Pulmonary artery endothelial cell (primary cell): Measurements from ENCODE around the gene GLIPR1. TPM values are rescaled to one million over a fixed set of nuclear protein-coding genes. Genes with fewer than 3 reads are reported as not detected.
A peak's percentile ranks its signal among the peaks of the same experiment; 100 is the strongest.
"Not testable (repeated sequence)": the region's sequence is repeated elsewhere in the genome, so short reads cannot be mapped to it uniquely, and the experiment has no call there.

ENCODE experiments used
- DNase-seq: peaks from one replicate; pipeline ENCODE4 v3.0.0-alpha.2; 2011; ENCODE audit warnings: low read depth, low spot score
- total RNA-seq: library from RNA; depleted of rRNA; stranded (reverse); fragments of >200 nt; gene quantifications from 2 replicates; pipeline ENCODE4 v1.2.3, GENCODE V29; 2014

GLIPR1 gene
- 79.3 and 96.8 TPM in 2 replicates for total RNA-seq

DNA sequence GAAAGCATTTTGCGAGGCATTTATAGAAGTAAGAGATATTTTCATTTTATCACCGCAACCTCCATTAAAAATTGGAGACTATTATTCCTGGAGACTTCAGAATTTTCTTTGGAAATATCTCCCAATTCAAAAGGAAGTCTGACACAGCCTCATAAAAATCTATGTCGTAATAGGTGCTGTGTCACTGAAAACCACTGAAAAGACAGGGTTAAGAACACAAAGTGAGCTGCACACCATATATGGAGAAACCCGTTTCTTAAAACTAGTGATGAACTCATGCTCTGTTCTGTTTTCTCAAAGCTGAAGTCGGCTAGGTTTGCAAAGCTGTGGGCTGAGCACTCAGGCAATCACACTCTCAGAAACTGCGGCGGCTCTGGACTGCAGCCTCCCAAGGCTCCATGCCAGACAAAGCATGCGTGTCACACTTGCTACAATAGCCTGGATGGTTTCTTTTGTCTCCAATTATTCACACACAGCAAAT is at the start of gene GLIPR1:
TSS of gene GLIPR1 (plus strand) at position 287 of the 481 bp plus-strand sequence. CDS start at position 413, 126 bp downstream.
- peak; percentile 85 for DNase-seq

DNA sequence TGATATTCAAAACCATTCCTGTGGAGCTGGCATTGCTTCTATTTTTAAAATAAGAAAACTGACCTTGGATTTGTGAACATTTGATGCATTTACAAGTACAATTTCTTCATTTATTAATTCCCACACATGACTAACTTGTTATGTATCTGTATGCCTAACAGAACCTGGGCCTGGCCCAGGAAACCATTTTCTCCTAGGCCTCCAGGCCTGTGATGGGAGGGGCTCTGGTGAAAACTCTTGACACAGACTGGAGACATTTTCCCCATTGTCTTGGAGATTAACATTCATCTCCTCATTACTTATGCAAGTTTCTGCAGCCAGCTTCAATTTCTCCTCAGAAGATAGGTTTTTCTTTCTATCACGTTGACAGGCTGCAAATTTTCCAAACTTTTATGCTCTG is 47.6 kb upstream of the GLIPR1 start:
- no peak for DNase-seq

DNA sequence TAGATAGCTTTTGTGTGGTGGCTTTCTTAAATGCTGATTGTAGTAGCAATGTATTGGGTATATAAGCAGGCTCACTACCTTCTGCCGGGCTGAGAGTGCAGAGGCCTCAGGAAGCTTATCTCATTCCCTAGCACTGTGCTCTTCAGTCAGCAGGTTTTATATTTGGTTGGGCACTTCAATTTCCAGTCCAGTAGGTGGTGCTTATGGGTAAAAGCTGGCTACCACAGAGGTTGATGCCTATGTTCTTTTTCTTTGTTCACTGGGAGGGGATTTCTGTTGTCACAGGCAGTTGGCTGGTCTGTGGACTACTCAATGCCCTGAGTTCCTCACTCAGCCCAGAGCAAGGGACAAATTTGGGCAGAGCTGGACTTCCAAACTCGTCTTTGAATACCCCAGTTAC is 43.0 kb upstream of the GLIPR1 start:
- peak; percentile 20 for DNase-seq

DNA sequence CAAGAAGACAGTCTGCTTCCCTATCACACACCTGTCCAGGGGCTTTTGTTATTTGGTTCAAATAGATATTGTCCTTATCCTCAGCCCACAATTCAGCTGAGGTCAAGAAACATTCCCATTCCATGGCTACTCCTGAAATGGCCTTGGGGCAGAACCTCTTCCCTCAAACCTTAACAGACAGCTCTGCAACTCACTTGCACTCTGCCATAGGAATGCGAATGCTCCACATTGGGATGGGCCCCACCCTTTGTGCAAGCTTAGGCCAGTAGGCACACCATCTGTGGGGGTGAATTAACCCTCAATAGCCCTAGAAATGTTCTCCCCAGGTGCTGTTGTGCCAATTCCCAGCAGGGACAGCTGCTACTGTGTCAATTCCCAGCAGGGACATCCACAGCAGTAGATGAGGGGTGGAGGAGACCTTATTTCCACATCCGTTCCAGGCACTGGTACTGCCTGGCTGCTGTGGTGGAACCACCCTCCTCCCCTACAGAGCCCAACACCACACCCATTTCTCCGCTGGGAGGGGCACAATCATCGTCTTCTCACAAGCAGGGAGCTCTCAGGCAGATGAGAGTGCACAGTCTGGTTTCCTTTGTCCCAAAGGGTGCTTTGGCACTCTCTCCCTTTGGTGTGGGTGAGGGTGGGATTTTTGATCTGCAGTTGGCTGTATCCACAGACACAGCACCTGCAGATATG is 42.3 kb upstream of the GLIPR1 start:
- no peak for DNase-seq

DNA sequence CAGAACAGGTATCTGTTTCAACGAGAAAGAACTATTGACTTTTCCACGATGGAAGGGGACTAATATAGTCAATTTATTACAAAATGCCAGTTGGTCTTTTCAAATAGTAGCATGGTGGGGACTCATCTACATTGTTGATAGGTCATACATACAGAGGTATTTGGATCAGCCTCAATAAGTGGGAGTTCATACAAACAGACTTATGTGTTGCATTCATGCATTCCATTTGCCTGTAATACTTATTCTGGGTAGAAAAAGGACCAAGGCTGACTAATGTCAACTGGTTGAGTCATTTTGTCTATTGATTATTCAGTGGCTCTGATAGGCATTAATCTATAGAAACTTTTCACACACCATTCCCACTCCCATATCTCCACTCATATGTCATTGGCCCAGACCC is 41.5 kb upstream of the GLIPR1 start:
- DNase-seq: no peak

DNA sequence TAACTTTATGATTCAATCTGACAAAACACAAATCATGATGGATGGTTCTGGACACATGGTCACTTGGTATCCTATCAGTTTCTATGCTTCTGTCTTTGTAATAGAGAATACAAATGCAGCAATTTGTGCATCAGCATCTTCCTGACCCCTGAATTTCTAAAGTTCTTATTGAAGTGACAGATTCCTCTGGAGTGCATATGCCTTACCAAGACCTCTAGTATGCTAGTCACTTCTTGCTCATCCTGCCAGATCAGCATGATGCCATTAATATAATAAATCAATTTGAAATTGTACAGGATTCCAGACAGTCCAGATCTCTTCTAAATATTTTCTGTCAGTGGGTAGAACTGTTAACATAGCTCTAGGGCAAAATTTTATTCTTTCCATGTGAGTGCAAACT is 40.6 kb upstream of the GLIPR1 start:
- no peak for DNase-seq

DNA sequence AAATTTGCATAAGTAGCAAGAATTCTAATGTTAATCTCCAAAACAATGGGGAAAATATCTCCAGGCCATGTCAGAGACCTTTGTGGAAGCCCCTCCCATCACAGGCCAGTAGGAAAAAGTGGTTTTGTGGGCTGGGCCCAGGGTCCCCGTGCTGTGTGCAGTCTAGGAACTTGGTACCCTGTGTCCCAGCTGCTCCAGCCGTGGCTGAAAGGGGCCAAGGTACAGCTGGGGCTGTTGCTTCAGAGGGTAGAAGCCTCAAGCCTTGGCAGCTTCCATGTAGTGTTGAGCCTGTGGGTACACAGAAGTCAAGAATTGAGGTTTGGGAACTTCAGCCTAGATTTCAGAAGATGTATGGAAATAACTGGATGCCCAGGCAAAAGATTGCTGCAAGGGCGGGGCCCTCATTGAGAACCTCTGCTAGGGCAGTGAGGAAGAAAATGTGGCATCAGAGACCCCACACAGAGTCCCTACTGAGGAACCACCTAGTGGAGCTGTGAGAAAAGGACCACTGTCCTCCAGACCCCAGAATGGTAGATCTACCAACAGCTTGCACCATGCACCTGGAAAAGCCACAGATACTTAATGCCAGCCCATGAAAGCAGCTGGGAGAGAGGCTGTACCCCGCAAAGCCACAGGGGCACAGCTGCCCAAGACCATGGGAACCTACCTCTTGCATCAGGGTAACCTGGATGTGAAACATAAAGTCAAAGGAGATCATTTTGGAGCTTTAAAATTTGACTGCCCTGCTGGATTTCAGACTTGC is 38.7 kb upstream of the GLIPR1 start:
- DNase-seq: not testable (repeated sequence)

DNA sequence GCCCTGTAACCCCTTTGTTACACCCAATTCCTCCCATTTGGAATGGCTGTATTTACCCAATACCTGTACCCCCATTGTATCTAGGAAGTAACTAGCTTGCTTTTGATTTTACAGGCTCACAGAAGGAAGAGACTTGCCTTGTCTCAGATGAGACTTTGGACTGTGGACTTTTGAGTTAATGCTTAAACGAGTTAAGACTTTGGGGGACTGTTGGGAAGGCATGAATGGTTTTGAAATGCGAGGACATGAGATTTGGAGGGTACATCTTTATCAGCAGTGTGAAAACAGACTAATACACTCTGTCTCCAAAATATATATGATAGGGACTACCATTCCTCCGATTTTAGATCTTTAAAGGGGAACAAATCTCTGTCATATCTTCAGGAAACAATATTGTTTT is 38.1 kb upstream of the GLIPR1 start:
- DNase-seq: not testable (repeated sequence)

DNA sequence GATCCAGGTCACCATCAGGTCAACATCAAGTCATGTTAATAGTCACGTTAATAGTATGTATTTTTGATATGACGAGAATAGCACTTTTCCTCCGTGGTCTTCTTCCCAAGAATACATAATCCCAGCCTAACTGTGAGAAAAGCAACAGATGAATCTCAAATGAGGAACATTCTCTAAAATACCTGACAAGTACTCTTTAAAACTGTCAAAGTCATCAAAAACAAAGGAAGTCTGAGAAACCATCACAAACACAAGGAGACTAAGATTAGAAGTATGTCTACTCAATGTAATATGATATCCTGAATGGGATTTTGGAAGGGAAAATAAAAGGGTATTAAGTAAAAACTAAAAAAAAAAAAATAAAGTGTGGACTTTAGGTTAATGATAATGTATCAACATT is 36.8 kb upstream of the GLIPR1 start:
- no peak for DNase-seq

DNA sequence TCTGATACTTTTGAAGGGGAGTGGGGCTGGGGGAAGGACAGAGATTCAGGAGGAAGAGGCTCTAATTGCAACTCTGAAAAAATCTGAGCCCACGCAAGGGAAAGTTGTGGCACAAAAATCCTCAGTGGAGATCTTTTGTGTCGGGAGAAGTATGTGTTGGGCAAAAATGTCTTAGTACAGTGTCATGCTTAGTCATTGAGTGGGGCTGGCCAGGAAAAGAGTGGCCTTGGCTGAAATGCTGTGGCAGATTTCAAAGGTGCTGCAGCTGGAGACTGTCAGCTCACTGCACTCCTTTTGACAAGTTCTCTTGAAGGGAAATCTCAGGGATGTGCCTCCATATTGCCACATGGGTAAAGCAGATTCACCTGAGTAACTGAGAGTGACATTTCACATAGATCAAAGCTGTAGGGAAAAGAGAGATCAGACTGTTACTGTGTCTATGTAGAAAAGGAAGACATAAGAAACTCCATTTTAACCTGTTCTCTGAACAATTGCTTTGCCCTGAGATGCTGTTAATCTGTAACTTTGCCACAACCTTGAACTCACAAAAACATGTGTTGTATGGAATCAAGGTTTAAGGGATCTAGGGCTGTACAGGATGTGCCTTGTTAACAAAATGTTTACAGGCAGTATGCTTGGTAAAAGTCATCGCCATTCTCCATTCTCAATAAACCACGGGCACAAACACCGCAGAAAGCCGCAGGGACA is 36.0 kb upstream of the GLIPR1 start:
- DNase-seq: no peak

DNA sequence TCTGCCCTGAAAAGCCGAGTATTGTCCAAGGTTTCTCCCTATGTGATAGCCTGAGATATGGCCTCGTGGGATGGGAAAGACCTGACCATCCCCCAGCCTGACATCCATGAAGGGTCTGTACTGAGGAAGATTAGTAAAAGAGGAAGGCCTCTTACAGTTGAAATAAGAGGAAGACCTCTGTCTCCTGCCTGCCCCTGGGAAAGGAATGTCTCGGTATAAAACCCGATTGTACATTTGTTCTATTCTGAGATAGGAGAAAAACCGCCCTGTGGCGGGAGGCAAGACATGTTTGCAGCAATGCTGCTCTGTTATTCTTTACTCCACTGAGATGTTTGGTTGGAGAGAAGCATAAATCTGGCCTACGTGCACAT is 35.4 kb upstream of the GLIPR1 start:
- not testable (repeated sequence) for DNase-seq

DNA sequence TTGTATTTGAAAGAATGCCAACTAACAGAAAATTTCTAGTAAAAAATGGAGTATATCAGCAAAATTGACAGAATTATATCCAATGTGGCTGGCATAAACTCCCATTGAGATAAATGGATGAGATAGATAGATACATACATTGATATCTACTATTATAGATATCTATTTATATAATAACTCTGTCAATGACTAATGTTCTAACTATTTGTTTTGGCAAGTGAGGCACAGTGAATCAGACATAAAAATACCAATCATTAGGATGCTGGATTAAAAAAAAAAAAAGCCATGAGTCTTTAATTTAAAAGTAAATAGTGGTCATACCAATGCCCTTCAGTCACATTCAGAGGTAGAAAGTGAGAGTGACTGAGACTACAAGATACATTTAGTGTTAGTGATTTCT is 33.7 kb upstream of the GLIPR1 start:
- DNase-seq: no peak

DNA sequence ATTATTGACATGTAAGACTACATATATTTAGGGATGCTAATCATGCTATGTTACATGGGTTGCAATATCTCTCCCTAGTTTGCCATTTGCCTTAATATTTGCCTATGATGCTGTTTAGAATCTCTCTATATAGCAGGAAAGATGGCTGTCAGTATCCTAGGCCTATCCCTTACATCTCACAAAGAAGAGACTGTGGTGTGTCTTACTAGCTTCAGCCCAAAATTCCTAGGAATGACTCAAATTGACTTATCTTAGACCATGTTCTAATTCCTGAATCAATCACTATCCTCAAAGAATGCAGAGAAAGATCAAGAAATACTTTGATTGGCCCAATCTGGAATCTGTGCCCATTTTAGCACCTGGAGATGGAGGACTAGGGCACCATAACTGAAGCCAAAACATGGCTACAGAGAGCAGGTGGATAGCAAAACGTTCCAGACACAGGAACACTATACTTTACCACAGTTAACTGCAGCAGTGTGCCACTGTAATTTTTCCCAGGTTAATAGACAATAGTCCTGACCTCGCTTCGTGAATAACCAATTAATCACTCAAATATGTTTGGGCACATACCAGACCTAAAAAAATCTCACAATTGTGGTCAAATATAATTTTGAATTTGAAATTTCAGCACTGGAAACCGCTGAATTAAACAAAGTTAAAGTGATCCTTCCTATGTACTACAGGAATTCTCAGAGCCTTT is 32.7 kb upstream of the GLIPR1 start:
- no peak for DNase-seq

DNA sequence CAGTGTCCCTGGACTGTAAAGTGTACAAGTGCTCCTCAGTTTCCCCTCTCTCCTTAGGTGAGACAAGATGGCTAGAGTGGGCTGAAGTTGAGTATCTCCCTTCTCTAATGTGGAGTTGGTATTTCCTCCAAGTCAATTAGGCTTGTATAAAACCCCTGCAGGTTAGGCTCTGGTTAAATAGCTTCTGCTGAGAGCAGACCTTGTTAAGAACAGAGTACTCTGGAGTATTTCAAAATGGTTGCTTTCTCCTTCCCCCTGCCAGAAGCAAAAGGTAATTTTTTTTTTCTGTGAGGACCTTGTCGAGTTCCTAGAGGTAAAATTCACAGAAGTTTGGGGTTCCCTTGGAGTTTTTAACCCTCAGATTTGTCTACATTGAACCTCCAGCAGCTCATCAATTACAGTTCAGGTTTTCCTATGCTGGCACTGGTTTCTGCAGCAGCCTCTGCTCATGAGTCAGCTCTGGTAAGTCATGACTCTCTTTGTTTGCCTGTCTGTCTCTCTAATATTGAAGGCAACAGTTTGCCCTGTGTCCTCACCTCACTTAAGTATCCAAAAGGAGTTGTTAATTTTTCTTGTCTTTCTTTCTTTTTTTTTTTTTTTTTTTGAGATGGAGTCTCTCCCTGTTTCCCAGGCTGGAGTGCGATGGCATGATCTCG is 27.8 kb upstream of the GLIPR1 start:
- DNase-seq: no peak

DNA sequence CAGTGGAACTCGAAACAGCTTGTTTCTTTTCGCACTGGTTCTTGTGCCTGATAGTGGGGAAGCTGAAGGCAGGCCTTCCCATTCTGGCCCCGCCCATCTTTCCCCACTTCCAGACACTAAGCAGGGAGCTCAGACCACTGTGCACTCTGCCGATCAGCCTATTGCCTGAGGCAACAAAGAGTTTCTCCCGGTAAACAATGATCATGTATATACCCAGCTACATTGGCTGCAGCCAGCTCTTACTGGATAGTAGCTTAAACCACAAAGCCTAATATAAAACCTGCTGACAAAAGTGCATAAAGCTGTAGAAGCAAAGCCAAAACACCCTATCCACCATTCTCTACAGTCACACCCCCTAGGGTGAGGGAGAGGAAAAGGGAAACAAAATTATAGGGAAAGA is 24.7 kb upstream of the GLIPR1 start:
- no peak for DNase-seq

DNA sequence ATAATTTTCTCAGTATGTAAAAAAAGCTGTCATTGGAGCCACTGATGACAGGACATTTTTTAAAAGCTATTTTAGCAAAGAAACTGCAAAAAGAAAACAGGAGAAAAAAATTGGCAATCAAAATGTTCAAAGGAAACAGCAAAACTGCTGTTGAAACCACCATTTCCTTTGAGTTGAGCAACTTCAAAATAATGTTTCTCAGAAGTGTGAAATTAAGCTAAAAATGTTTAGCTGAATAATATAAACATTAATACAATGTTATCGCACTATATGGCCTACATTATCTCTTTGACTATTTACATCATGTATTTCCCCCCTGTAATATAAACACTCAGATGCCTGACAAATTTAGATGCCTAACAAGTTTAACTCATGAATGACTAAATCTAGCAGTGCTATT is 23.4 kb upstream of the GLIPR1 start:
- DNase-seq: no peak

DNA sequence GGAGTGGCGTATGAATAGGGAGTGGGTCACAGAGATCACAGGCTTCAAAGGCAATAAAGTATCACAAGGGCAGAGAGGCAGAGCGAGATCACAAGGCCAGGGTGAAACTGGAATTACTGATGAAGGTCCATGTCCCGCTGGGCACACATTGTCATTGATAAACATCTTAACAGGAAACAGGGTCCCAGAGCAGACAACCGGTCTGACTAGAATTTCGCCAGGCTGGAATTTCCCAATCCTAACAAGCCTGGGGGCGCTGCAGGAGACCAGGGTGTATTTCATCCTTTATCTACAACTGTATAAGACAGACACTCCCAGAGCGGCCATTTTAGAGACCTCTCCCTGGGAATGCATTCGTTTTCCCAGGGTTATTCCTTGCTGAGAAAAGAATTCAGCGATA is 22.7 kb upstream of the GLIPR1 start:
- not testable (repeated sequence) for DNase-seq

DNA sequence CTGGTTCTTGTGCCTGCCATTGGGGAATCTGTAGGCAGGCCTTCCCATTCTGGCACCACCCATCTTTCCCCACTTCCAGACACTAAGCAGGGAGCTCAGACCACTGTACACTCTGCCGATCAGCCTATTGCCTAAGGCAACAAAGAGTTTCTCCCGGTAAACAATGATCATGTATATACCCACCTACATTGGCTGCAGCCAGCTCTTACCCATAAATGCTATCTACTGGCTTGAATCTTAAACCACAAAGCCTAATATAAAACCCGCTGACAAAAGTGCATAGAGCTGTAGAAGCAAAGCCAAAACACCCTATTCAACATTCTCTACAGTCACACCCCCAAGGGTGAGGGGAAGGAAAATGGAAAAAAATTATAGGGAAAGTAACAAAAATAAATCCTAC is 20.8 kb upstream of the GLIPR1 start:
- no peak for DNase-seq

DNA sequence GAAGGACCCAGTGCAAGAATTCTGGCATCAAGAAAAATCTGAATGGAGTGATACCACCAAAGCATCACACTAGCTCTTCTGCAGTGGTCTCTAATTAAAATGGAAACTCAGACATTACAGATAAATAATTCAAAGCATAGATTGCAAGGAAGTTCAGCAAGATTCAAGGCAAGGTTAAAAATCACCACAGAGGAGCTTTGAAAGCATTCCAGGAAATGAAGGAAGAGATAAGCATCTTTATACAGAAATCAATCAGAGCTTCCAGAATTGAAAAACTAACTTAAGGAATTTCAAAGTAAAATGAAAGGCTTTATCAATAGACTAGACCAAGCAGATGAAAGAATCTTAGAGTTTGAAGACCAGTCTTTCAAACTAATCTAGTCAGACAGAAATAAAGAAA is 20.4 kb upstream of the GLIPR1 start:
- no peak for DNase-seq

DNA sequence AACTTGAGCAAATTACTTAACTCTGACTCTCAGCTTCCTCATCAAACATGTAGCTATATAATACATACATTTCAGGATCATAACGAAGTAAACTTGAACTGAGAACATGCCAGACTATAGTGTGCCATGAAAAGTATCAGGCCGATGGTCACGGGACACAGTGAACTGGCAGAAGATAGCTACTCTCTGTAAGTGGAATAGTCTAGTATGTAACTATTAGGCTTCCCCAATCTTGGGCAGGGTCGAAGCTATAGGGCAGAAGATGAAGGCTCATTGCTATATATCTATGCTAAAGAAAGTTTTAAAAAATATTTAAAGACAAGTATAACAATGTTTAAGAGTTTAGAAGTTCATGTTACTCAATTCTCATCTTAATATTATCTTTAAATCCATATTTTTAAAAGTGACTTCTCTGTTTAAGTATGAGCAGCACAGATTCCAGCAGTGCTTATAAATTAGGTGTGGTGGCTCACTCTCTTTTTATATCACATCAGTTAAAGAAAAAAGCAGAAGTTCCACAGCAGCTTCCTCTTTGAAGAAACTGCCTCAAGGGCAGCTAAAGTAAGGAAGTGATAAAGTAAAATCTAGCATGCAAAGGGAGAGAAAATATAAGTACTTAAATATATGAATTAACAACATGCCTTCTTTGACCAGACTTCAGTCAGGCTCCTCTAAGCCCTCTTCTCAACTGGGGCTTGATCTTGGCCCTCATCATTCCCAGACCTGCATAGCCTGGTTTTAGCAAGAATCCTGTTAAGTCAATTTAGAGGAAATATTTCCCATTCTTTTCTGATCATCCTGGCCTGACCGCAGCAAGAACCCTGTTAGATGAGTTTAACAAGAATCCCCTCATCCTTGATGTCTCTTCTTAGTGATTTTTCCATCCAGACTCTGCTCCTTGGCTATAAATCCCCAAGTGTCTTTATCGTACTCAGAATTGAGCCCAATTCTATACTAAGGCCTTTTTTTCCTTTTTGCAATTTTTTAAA is 8.4 kb upstream of the GLIPR1 start:
- no peak for DNase-seq
